Activated effector memory CD4-positive, alpha-beta T cell treated with Interleukin-2 at 50 U/mL for 16 hours (primary cell): ENCODE results near the gene AKNA.

Source experiments
- DNase-seq: peaks from one replicate; pipeline ENCODE4 v3.0.0-alpha.2; 2020

The AKNA gene

GRCh38 chr9:114373960-114374730 lies 13.6 kb downstream of the AKNA start:
- DNase-seq = no peak

DNA sequence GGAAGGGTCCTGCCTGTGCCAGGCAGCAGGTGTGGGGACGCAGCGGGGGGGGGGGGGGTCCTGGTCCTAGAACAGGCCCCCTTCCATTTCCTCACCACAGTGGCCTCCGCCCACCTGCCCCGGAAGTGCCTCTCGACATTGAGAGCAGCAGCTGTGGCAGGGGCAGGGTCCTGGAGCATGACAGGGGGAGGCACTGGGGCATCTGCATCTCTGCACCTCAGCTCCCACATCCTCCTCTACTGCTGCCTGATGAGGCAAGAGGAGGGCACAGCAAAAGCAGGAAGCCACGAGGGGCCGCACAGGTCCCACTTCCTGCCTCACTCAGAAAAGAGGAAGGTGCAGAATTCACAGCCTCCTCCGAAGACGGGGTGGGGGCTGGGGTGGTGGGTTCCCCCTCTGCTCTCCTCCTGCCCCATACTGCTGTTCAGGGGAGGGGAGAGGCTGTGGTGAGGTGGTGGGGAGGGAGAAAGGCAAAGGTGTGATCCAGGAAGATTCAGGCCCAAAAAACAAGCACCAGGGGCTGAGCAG lies 14.8 kb downstream of the AKNA start:
- peak; percentile 84 for DNase-seq

GRCh38 chr9:114371973-114372917 lies 15.5 kb downstream of the AKNA start:
- DNase-seq = peak; percentile 39

- no peak for DNase-seq
Measured at GRCh38 chr9:114371343-114371944, 16.3 kb downstream of the AKNA start.

DNA sequence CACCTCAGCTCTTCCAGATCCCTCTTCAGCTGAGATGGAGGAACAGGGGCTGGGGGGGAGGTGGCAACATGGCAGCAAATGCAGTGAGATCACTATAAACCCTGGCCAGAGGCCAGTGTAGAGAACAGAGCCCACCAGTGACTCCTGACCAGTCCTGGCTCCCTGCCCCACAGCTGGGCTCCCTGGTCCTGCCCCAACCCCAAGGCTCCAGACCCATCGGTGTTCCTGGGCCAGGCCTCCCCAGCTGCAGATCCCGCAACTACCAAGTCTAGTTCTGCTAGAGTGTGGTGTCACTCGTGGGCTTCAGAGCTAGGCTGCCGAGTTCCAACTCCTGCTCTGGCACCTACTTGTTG lies 16.8 kb downstream of the AKNA start:
- DNase-seq = no peak

- DNase-seq = no peak
Measured at GRCh38 chr9:114370251-114370967, 17.4 kb downstream of the AKNA start.

DNA sequence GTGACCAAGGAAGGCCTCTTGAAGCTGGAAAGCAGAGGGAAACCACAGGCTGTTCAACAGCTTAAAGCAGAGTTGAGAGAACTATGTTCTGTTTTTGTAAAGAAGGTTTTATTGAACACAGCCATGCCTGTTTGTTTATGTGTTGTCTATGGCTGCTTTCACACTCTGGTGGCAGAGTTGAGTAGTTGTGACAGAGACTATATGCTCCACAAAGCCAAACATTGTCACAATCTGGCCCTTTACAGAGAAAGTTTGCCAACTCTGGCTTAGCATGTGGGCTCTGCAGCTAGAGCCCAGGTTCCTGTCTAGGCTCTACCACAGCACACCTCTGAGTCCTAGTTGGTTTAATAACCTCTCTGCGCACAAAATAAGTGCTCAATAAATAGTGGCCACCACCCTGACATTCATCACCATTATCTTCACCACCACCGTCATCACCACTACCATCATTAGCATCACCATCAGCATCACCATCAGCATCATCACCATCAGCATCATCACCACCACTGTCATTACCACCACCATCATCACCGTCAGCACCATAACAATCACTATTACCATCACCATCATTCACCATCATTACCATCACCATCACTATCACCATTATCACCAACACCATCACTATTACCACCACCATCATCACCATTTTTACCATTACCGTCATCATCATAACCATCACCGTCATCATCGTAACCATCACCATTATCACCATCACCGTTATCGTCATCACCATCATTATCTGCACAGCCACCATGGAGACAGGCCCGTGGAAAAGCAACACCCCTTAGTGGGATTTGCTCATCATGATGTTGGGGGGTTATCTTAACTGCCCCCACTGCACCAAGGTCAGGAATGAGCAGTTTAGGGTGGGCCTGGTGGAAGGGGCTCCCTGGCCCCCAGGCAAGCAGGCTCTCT lies 18.3 kb downstream of the AKNA start:
- DNase-seq = no peak

DNA sequence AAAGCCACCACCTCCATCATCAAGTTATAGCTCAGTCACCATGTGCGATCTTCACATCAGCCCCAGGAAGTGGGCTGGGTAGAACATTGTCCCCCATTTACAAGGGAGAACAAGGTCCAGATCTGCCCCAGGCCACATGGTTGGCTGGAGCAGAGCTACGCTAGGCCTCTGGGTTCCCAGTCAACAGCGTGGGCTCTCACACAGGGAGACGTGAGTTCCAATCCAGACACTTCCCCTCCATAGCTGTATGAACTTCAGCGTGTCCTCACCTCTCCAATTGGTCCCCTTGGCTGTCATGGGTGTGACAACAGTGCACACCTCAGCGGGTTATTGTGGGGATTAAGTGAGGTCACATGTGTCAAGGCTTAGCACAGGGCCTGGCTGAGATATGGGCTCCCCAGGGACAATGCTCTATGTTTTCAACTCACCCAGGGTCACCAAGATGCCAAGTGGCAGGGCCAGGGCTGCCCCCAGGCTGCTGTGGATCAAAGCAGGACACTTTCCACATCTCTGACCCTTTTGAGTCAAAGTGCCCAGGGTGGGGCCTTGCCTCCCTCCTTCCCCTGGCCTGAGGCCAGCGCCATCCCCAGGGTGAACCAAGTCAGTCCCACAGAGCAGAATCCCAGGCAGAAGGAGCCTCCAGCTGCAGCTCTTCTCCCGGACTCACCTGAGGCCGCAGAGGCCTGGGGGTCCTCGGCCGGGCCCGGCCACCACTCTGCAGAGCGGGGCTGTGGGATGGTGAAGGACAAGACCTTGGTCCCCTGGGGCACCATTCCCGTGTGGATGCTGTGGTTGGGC lies 19.8 kb downstream of the AKNA start:
- no peak for DNase-seq

DNA sequence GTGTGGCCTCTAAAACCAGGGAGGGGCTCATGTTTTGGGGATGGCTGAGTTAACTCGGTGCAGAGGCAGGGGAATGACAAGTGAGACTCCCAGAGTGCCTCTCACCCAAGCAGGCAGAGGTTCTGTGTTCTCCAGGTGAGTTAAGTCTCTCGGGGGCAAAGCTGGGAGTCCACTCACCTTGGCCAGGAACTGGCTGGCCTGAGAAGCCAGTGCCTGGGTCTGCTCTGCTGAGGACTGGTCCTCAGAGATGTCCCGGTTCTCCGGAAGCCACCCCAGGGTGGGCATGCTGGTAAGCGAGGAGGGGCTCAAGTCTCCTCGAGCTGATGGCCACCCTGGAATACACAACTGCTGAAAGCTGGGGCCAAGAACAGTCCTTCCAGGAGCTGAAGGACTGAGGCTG lies 20.4 kb downstream of the AKNA start:
- no peak for DNase-seq

- DNase-seq = no peak
Measured at GRCh38 chr9:114366334-114367128, 21.3 kb downstream of the AKNA start.

DNA sequence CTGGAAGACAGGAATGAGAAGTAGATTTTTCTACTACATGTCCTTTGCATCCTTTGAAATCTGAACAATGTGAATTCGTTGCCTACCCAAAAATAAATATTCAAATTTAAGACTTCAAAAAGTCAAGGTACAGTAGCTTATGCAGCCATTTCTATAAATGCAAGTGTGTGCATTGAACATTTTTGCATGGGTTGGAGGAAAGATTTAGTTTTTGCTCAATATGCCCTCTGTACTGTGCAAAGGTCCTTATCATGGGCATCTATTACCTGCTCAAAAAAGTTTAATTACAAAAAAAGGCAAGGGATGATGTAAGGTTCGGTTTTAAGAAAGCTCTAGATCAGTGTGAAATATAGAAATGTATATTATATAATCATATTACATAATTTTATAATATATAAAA lies 22.6 kb downstream of the AKNA start:
- no peak for DNase-seq

GRCh38 chr9:114364134-114365041 lies 23.4 kb downstream of the AKNA start:
- DNase-seq = no peak

- no peak for DNase-seq
Measured at GRCh38 chr9:114363424-114363823, 24.4 kb downstream of the AKNA start.

- no peak for DNase-seq
Measured at GRCh38 chr9:114362394-114362793, 25.4 kb downstream of the AKNA start.

- DNase-seq = no peak
Measured at GRCh38 chr9:114361542-114361941, 26.2 kb downstream of the AKNA start.

- no peak for DNase-seq
Measured at GRCh38 chr9:114359801-114360200, 28.0 kb downstream of the AKNA start.

- DNase-seq = no peak
Measured at GRCh38 chr9:114357911-114358328, 29.9 kb downstream of the AKNA start.

- no peak for DNase-seq
Measured at GRCh38 chr9:114357360-114357759, 30.4 kb downstream of the AKNA start.

DNA sequence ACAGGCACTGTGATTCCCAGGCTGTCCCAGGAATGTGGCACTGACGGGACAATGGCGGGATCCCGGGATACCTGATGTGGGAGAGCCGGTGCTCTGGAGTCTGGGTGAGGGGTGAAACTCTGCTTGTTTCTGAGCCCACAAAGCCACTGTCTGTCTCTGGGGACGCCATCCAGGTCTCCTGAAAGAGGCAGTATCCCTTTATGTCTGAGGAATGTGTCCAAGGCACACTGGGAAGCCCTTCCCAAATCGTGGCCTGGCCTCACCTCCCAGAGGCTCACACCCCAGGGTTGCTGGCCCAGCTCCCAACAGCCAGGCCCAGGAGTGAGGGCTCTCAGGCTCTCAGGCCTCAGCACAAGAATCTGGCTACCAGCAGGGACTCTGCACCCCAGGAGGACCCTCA lies 31.0 kb downstream of the AKNA start:
- DNase-seq = no peak
